ENCODE measurements around the gene ELAVL3.
"Not testable (repeated sequence)": the region's sequence is repeated elsewhere in the genome, so short reads cannot be mapped to it uniquely, and the experiment has no call there.

Gene ELAVL3

DNA sequence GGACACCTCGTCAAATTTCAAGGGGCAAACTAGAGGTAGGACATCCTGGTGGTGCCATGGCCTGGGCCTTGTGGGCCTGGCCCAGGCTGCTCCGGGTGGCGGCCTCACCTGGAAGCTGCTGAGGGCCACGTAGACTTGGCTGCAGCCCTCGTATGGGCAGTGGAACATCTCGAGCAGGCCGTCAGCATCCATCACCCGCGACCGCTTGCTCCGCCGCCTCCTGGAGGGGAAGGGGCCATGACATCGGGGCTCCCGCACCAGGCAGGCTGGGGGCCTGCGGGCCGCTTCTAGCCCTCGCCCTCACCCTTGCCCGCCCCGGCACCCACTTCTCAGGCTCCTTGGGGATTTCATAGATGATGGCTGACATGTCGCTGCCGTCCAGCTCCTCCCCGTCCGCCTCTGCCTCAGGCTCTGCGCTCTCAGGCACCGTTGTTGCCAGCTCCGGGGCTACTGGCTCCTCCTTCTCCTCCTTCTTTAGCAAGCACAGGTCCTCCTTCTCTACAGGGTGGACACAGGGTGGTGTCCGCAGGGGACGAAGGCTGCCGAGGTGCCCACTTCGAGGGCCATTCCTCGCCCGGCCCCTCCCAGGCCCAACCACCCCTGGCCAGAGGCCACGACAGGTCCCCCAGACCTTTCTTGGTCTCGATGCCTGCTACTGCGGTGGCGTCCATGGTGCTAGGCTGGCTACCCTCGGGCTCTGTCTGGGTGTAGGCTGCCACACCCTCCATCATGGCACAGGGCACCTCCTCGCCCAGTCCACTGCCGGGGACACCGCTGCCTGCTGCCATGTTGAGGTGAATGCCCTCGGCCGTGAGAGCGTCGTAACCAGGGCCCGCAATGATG lies 6.0 kb upstream of the ELAVL3 start:
- DNase-seq (ENCODE audit: low read depth in 2 of 2) = no peak

DNA sequence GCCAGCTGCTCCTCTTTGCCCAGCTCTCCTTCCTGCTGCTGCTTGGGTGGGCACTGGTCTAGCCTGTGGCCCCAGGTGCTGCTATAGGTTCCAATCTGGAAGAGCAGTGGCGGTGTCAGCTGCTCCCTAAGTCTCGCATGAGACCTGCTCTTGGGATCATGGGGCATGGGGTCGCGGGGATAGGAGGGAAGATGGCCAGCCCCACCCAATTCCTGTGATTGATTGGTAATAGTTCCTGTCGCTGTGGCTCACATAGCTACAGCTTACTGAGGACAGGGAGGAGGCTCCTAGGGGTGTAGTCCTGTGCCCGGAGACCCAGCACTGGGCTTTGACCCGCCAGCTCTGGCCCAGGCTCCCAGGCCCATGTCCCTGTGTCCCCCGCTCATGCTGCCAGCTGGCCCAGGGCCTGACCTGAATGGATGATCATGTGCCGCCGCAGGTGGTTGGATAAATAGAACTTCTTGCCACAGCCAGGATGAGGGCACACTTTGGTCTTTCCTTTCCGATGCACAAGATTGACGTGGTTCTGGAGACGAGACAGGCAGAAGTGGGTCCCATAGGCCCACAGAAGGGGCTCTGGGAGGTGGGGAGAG lies 4.5 kb upstream of the ELAVL3 start:
- no peak for DNase-seq (ENCODE audit: low read depth in 2 of 2)

DNA sequence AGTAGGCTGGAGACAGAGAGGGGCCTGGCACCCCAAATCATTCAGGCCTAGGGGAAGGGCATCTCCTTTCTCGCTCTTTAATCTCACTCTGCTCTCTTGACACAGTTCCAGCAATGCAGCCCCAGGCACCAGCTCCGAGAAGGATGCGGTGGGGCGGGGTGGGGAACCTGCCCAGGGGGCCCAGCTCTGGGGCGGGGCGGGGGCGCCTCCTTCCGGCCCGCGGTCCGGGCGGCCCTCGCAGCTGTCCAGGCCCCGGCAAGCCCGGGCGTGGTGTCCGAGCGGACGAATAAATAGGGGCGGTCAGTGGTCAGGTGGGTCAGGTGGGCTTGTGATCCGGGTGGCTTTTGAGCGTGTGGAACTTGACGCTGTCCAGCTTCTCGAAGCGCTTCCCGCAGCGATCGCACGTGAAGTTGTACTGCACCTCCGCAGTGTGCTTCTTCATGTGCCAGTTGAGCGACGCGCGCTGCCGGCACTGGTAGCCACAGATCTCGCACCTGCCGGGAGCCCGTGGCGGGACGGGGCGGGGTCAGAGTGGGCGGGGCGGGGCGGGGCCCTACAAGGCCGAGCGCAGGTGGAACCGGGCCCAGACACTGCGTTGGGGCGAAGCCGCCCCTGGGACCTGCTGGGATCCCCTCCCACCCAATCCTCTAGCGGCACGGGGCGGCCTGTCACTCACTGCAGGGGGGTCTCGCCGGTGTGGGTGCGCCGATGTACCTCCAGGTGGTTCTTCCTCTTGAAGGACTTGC lies 2.7 kb upstream of the ELAVL3 start:
- DNase-seq (ENCODE audit: low read depth in 2 of 2) = no peak

DNA sequence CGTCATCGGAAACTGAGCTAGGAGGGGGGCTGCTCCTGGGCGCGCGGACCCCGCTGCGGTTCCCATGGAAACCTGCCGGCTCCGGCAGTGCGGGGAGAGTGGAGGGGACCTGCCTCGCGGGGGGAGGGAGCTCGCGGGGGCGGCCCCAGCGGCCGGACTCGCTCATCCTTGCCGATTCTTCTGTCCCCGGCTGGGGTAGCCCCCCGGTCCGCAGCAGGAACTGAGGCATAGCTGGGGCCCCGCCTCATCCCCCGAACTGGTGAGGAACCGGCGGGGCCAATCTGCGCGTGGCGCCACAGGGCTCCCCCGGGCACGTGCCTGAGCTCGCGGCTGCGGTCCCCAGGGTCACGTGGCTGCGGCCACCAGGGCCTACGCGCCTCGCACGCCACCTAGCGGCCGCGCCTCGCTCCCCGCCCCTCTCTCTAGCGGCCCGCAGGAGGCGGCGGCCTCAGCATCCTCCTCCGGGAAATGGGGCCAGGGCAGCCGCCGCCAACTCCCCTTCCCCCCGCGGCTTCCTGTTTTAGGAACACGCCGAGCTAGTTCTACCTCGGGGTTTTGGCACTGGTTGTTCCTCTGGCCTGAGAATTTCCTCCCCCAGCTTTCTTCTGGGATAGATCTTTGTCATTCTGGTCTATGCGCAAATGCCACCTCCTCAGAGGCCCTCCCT lies 1.7 kb upstream of the ELAVL3 start:
- peak; percentile 73 to 83 for DNase-seq (ENCODE audit: low read depth in 2 of 2)

DNA sequence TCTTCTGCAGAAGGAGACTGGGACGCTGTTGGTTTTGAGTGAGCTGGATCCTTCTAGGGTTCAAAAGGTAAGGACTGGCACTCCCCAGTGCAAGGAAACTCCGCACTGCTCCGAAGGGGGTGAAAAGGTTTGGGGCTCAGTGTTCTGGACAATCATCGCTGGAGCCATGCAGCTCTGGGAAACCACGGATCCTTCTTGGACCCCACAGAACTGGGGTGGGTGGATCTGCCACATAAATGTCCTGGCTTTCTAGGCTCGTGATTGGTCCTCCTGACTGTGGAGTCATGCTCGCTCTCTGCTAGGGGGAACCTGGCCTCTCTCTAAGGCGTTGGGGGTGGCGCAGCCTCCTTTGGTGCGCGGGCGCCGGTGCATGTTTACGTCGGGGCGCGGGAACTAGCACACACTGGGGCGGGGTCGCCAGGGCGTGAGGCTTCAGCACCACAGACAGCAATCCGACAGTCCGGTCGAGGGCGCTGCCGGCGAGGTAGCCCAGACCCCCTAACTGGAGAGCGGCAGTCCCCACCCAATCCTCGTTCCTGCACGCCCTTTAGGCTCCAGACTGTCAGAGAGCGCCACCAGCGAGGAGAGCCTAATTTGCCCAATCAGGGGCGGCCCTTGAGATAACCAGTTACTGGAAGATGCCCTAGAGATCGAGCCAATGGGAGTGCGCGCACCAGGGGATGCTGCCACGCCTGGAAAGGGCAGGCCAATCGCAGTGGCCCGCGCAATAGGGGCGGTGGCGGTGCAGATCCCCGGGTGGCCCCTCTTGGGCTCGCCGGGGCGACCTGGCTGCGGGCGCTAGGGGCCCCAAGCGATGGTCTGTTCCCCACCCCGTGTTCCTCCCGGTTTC lies 913 bp upstream of the ELAVL3 start:
- peak; percentile 59 to 71 for DNase-seq (ENCODE audit: low read depth in 2 of 2)

DNA sequence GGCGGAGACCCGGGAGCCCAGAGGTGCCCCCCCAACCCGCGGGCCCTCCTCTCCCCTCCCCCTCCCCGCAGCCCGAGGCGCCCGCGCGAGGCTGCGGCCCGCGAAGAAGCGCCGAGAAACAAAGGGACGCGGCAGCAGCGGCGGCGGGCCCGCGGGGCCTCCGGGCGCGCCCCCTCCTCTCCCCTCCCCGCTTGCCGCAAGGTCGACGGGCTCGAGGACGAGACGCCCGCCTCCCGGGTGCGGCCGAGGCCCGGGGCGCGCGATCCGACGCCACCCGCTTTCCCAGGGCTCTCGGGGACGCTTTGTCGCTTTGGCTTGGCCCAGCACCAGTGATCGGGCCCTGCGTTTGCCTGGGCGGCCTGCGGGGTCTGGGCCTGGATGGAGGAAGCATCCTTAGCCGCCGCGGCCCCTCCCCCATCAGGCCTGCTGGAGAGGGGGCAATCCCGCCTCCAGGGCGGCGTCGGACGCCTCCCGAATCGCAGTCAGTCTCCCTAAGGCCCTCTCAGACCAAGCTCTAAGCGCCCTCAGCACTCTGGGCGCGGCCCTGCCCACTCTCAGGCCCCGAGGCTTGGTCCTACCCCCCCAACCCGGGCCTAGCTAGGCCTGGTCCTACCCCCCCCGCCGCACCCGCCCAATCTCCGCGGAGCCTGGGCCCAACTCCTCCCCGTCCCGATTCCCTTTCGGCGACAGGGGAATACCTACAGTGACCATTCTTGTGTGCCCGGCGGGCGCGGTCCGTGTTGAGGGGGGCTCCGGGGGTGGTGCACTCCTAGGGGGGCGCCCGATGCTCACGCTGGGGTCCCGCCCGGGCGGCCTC lies 740 bp downstream of the ELAVL3 start:
- no peak for DNase-seq (ENCODE audit: low read depth in 2 of 2)

DNA sequence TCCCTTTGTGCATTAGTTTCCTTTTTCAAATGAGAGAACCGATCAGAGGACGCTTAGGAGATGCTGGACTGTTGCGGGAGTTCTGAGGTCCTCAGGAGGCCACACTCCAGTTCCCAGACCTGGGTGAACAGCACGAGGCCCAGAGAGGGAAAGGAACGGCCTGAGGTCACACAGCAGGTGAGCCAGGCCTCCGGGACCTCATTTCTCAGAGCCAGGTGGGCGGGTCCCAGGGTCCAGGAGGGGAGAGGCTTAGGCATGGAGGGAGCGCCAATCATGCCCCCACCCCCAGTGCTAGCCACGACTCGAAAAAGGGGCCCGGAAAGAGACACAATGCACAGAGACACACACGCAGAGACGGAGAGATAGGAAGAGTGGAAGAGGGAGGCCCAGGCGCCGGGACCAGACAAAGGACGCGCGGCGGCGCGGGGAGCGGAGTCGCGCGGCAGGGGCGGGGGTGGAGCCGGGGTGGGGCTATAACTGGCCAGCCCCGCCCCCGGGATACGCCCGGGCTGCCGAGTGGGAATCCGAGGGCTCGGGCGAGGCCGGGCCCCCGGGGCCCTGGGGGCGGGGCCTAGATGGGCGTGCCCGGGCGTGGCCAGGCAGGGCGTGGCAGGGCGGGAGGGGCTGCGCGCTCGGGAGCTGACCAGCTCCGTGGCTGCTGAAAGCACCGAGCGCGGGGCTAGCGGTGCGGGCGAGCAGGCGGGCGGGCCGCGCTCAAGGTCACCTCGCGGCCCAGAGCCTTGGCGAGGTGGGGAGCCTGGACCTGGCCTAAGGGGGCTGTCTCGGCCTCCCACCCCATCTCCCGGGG lies 1.6 kb downstream of the ELAVL3 start:
- peak in 1 of 2 donors; percentile 22 for DNase-seq (ENCODE audit: low read depth in 2 of 2)

DNA sequence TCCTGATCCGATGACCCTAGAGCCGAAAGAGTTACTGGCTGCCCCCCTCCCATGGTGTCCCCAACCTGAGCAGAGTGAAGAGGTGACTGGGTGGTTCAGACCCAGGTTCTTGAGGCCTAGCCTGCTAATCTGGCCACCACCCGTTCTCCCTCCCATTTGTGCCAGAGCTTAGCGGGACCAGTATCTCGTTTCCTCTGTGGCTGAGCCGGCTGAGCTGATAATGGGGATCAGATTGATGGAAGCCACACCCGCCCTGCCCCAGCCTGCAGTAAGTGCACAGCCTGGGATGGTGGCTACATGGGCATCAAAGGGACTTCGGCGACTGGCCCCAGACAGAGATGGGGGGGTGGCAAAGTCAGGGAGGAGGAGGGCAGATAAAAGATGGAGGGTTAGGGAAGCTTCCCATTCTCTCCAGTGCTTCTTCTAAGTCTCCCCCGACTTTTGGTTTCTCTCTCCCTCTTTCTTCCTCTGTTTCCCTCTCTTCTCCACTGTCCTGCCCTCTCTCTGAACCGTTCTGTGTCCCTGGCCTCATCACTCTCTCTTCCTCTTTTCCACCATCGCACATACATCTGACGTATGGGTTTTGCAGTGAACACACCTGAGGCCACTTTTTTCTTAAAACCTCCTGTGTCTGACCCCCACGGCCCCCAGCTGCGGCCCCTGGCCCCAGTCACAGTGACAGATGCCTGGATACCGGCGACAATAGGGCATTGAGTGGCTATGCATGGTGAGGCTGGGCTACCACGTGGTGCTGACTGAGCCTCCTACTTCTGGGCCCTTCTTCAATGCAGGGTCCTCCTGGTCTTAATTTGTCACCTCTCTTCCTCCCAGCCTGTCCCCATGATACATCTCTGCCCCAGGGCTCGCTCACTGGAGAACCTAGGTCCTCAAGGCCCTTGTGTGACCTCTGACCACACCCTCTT lies 2.4 kb downstream of the ELAVL3 start:
- DNase-seq (ENCODE audit: low read depth in 2 of 2) = no peak

DNA sequence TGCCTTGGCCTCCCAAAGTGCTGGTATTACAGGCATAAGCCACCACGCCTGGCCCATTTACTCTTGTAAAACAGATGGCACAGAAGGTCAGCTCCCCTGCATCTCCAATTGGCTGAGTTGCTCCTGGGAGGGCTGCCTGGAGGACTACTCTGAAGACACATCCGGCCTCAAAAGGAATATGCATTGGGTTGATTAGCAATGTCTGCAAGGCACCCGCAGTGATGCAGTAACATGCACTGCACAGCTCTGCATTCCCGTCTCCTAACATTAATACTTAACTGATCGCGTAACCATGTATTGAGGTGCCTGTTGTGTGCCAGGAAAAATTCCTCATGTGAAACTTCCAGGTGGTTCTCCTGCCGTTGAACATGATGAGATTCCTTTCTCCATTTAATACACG lies 5.0 kb downstream of the ELAVL3 start:
- no peak for DNase-seq (ENCODE audit: low read depth in 2 of 2)

DNA sequence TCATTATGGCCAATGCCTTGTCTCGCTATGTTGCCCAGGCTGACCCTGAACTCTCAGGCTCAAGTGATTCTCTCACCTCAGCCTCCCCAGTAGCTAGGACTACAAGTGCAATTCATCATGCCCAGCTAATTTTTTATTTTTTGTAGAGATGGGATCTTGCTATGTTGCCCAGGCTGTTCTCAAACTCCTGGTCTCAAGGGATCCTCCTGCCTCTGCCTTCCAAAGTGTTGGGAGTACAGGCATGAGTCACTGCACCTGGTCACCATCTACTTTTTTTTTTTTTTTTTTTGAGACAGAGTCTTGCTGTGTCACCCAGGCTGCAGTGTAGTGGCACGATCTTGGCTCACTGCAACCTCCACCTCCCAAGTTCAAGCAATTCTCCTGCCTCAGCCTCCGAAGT lies 5.5 kb downstream of the ELAVL3 start:
- DNase-seq (ENCODE audit: low read depth in 2 of 2) = not testable (repeated sequence)

DNA sequence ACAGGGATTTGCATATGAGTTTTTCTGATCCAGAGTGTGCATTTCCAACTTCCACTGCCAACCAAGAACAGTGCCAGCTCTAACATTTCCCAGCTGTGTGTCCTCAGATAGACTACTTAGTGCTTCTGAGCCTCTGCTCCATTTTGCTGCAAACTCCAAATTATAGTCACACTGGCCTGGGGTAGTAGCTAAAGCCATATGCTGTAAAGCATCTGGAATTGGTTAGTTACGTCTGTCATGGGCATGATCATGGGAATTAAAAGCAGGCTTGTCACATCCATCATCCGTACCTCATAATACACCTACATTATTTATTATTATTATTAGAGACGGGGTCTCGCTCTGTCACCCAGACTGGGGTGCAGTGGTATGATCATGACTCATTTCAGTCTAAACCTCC lies 7.1 kb downstream of the ELAVL3 start:
- no peak for DNase-seq (ENCODE audit: low read depth in 2 of 2)

DNA sequence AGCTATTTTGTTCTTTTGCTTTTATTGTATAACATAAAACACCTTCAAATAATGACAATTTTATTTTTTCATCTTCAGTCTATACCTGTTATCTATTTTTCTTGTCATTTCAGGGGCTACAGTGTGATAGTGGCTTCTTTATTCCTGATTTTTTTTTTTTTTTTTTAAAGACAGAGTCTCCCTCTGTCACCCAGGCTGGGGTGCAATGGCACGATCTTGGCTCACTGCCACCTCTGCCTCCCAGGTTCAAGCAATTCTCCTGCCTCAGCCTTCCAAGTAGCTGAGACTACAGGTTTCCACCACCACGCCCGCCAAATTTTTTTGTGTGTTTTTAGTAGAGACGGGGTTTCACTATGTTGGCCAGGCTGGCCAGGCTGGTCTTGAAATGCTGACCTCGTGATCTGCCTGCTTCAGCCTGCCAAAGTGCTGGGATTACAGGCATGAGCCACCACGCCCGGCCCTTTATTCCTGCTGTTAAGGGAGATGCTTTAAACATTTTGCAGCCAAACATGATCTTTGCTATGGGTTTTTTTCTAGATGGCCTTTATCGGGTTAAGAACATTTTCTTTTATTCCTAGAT lies 12.5 kb downstream of the ELAVL3 start:
- not testable (repeated sequence) for DNase-seq (ENCODE audit: low read depth in 2 of 2)

DNA sequence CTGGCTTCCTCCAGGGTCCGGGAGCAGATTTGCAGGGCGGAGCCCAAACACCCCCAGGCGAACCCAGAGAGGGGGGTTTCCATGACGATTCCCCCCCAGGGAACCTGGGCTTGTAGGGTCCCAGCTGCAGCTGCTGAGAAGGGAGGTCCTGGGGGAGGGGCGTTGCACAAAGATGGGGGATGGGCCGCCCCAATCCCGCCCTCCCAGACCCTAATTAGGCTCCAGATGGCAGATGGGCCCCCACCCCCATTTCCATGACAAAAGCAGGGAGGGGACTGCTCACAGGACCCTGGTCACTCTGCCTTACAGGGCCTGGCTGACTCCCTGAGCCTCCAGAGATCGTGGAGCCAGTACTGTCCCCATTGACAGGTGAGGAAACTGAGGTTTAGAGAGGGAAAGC lies 15.2 kb downstream of the ELAVL3 start:
- no peak for DNase-seq (ENCODE audit: low read depth in 2 of 2)

DNA sequence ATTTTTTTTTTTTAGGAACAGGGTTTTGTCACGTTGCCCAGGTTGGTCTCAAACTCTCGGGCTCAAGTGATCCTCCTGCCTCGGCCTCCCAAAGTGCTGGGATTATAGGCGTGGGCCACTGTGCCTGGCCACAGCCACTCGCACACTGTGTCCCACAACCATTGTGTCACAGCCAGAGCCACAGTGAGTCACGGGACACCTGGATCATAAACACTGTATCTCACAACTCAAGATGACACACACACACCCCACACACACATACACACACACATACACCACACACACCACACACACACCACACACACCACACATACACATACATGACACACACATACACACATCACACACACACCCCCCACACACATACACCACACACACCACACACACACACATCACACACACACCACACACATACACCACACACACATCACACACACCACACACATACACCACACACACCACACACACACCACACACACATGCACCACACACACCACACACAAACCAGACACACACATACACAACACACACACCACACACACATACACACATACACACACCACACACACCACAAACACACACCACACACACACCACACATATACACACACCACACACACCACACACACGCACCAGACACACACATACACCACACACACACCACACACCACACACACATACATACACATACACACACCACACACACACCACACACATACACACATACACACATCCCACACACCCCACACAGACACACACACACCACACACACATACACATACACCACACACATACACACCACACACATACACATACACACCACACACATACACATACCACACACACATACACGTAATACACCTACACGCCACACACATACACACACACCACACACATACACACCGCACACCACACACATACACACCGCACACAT lies 16.2 kb downstream of the ELAVL3 start:
- DNase-seq (ENCODE audit: low read depth in 2 of 2) = no peak

DNA sequence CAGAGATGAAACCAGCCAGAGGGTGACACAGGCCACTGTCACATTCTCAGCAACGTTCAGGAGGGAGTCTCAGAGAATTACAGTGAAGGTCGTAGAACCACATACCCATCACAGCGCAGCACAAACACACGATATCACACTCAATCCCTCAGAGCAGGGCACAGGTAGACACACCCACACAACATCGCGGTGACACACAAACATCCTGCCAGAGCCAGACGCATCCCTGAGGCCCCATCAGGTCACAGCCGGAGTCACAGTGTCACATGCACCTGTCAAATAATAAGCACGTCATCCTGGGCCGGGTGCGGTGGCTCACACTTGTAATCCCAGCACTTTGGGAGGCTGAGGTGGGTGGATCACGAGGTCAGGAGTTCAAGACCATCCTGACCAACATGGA lies 17.5 kb downstream of the ELAVL3 start:
- no peak for DNase-seq (ENCODE audit: low read depth in 2 of 2)

DNA sequence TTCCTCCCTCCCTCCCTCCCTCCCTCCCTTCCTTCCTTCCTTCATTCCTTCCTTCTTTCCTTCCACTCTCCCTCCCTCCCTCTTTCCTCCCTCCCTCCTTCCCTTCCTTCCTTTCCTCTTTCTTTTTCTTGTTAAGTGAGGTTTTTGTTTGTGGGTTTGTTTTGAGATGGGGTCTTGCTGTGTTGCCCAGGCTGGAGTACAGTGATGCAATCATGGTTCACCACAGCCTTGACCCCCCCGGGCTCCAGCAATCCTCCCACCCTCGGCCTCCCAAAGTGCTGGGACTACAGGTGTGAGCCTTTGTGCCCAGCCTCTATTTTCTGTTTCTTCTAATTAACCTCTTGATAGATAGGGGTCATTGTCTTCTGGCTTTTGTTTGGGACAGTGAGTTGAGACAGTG lies 19.4 kb downstream of the ELAVL3 start:
- no peak for DNase-seq (ENCODE audit: low read depth in 2 of 2)

DNA sequence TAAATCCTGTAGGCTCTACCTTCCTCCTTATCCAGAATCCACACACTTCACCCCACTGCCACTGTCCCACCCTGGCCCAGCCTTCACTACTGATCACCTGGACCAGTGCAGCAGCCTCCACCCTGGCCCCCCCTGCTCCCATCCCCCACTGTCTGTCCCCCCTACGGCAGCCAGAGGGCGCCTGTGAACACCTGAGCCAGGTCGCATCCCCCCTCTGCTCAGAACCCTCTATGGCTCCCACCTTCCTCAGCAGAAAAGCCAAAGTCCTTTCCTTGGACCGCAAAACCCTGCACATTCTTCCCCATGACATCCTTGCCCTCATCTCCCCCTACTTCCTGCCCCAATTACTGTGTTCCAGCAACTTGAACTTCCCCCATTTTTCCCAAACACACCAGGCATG lies 20.6 kb downstream of the ELAVL3 start:
- DNase-seq (ENCODE audit: low read depth in 2 of 2) = no peak
